ENCODE data around the gene ZCCHC24. TPM values are rescaled to one million over a fixed set of nuclear protein-coding genes. Genes with fewer than 3 reads are reported as not detected.

Gene ZCCHC24
- total RNA-seq, 2 experiments from 2014 or later: 0.52 to 0.69 TPM

DNA sequence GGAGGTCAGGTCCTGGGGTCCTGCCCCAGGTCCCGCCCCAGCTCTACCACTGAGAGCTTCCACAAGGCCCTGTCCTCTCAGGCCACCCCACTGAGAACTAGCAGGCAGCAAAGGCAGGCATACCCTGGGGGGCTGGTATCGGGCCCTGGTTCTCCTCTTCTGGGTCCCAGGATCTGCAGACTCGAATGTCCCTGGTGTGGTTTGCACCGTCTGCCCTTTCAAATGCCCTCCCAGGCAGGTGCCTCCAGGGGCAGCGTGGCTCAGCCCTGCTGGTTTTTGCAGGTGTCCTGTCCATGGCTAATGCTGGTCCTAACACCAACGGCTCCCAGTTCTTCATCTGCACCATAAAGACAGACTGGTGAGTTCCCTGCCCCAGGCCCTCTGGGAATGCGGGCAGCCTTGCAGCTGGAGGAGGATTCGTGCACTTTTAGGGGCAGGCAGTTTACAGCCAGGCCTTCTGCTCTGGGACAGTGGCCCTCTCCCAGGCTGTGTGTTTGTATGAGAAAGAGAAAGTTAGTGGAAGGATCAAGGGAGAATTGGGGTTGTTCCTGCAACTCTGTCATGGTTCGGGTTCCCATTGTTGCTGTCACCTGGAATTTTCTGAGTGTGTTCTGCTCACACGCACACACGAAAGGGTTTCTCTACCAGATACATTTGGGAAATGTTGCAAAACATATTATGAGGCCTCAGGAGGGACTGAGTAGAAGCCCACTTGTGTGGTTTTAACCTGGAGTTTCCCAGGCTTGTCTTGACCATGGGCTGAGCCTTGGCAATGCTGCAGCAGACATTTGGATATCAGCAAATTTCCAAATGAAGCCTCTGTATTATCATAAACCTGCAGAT, 93.2 kb downstream of the ZCCHC24 start:
- H3K9me3 Mint-ChIP-seq: no peaks in the 10 kb centered on the region
- H3K4me3 Mint-ChIP-seq: no peak overlapping the region
- CTCF ChIA-PET: no interaction called here
- H3K36me3 Mint-ChIP-seq (ENCODE audit: low read depth): peaks cover 83% of the 10 kb centered on the region
- H3K4me1 Mint-ChIP-seq (ENCODE audit: low read depth): peaks cover 44% of the 10 kb centered on the region
- DNase-seq: no peak
- intact Hi-C loops (cut with micrococcal nuclease): no loop called here
- no peaks in the 10 kb centered on the region for H3K27me3 Mint-ChIP-seq (ENCODE audit: low read depth)
- no peak overlapping the region for H3K27ac Mint-ChIP-seq

DNA sequence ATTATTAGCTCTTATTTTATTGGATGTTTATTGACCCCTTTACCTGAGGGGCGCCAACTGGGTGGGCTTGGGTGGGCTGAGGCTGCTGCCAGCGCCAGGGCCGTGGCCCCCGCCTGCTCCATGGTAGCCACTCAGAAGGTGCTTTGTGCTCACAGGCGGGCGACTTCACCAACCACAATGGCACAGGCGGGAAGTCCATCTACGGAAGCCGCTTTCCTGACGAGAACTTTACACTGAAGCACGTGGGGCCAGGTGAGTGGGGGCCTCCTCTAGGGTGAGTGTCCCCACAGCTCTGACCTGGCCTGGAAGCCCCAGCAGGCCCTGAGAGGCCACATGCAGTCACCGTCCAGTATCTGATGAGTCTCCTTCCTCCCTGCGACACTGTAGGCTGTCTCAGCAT, 94.1 kb downstream of the ZCCHC24 start:
- no peak overlapping the region for H3K27ac Mint-ChIP-seq
- CTCF ChIA-PET: no interaction called here
- no peak for DNase-seq
- no peak overlapping the region for H3K4me3 Mint-ChIP-seq
- peaks cover 77% of the 10 kb centered on the region for H3K36me3 Mint-ChIP-seq (ENCODE audit: low read depth)
- H3K4me1 Mint-ChIP-seq (ENCODE audit: low read depth): peaks cover 46% of the 10 kb centered on the region
- H3K27me3 Mint-ChIP-seq (ENCODE audit: low read depth): no peaks in the 10 kb centered on the region
- H3K9me3 Mint-ChIP-seq: no peaks in the 10 kb centered on the region
- intact Hi-C loops (cut with micrococcal nuclease): no loop called here

DNA sequence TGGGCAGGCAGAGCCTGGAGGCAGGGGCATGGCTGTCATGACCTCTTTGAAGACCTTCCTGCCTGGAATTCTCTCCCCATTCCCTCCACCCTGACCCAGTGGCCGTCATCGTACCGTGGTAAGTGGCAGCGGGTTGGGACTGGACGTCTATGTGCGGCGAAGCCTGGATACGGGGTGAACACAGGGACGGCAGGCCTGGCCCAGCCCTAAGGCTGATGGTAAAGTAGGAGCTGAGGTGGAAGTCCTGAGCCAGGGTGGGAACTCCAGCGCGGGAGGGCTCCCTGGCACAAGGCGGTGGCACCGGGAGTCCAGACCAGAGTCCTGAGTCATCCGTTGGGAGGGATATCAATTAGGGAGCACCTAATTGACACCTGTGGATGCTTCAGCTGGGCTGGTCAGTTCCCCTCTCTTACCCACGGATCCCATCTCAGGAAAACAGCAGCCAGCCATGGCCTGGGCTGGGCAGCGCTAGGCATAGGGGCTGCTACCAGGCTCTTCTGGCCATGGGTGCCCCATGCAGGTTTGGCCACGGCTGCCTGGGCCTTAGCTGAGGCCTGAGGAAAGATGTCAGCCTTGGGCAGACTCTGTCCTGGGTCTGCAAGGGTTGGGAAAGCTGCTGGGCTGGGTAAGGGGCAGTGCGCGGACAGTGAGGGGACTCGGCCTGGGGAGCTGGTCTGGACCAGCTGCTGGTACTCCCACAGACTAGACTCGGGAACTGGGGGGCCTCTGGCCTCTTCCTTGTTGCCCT, 94.8 kb downstream of the ZCCHC24 start:
- CTCF ChIA-PET: interaction anchor here (0.7 kb wide), 1 partner anchor 24 kb away, joined by 3 read pairs; no protein-coding TSS in a partner anchor
- no peak for DNase-seq
- H3K27ac Mint-ChIP-seq: peak overlapping the region; percentile 53
- intact Hi-C loops (cut with micrococcal nuclease): no loop called here
- peaks cover 70% of the 10 kb centered on the region for H3K36me3 Mint-ChIP-seq (ENCODE audit: low read depth)
- H3K4me1 Mint-ChIP-seq (ENCODE audit: low read depth): peaks cover 49% of the 10 kb centered on the region
- H3K9me3 Mint-ChIP-seq: no peaks in the 10 kb centered on the region
- no peaks in the 10 kb centered on the region for H3K27me3 Mint-ChIP-seq (ENCODE audit: low read depth)
- H3K4me3 Mint-ChIP-seq: no peak overlapping the region

DNA sequence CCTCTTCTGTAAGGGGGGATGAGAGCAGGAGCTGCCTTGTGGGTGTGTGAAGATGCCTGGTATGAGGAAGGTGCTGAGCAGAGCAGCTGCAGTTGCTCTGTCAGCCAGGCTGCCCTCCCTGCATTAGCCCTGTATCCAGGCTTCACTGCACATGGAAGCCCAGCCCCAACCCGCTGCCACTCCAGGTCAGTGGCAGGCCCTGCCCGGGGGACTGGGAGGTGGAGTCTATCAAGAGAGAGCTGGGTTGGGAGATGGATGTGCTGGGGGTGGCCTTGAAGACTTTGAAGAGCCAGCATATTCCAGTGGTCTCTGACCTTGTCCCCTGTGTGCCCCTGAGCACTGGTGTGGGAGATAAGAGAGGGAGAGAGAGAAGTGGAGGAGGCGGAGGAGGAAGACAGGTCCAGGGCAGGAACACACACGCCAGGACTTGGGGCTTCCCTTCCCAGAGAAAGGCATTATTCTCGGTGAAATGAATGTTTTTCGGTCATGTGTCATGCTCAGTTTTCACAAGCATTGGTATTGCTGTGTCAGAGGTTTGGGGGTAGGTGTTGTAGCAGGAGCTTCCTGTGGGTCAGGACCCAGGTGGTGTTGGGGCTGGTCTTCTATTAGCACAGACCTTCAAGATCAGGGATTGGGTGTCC, 95.5 kb downstream of the ZCCHC24 start:
- intact Hi-C loops (cut with micrococcal nuclease): loop anchor here (2.0 kb wide), 1 partner anchor 1047 kb away; no protein-coding TSS in a partner anchor
- peaks cover 64% of the 10 kb centered on the region for H3K36me3 Mint-ChIP-seq (ENCODE audit: low read depth)
- peaks cover 50% of the 10 kb centered on the region for H3K4me1 Mint-ChIP-seq (ENCODE audit: low read depth)

DNA sequence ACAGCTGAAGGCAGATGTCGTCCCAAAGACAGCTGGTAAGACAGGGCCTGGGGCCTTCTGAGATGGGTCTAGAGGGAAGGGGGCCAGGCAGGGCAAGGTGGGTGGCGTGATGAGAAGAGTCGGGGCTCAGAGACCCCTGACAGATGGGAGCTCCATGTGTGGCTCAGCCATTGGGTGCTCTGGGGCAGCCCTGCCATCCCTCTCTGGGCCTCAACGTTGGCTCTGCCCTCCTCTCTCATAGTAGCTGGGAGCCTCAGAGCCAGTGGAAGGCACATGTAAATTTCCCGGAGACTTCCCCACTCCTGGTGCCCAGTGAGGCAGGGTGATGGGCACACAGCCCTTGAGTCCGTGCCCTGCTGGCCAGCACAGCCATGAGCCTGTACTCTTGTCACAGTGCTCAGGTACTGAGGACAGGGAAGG, 96.3 kb downstream of the ZCCHC24 start:
- intact Hi-C loops (cut with micrococcal nuclease): loop anchor here (2.0 kb wide), 1 partner anchor 1046 kb away; no protein-coding TSS in a partner anchor
- peaks cover 56% of the 10 kb centered on the region for H3K36me3 Mint-ChIP-seq (ENCODE audit: low read depth)
- CTCF ChIA-PET: interaction anchor here (1.2 to 2.6 kb wide), 5 partner anchors 25 to 91 kb away, joined by 3 to 20 read pairs (median 3); no protein-coding TSS in a partner anchor
- DNase-seq: no peak
- H3K4me3 Mint-ChIP-seq: peak overlapping the region; percentile 89
- H3K27me3 Mint-ChIP-seq (ENCODE audit: low read depth): no peaks in the 10 kb centered on the region
- no peaks in the 10 kb centered on the region for H3K9me3 Mint-ChIP-seq
- H3K4me1 Mint-ChIP-seq (ENCODE audit: low read depth): peaks cover 47% of the 10 kb centered on the region
- H3K27ac Mint-ChIP-seq: peak overlapping the region; percentile 95

More for the DNA sequence above, 95.5 kb downstream of the ZCCHC24 start:
- peak overlapping the region; percentile 89 for H3K4me3 Mint-ChIP-seq
- no peaks in the 10 kb centered on the region for H3K27me3 Mint-ChIP-seq (ENCODE audit: low read depth)
- CTCF ChIA-PET: interaction anchor here (0.7 kb wide), 1 partner anchor 25 kb away, joined by 3 read pairs; no protein-coding TSS in a partner anchor
- no peaks in the 10 kb centered on the region for H3K9me3 Mint-ChIP-seq
- DNase-seq: no peak
- H3K27ac Mint-ChIP-seq: peak overlapping the region; percentile 53

DNA sequence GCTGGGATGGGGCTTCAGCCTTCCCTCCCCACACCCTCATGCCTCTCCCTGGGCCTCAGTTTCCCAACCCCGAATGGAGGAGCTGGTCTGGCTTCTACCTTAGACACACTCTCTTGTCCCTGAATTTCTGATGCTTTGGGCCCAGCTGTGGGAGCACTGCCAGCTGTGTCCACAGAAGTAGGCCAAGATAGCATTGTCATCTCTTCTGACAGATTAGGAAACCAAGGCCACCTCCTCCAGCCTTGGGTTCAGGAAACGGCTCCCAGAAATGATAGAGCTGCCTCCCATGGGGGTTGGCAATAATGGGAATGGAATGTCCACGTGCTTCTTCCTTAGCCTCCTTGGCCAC, 96.8 kb downstream of the ZCCHC24 start:
- no peak for DNase-seq
- H3K27me3 Mint-ChIP-seq (ENCODE audit: low read depth): no peaks in the 10 kb centered on the region
- no peaks in the 10 kb centered on the region for H3K9me3 Mint-ChIP-seq
- intact Hi-C loops (cut with micrococcal nuclease): loop anchor here (2.0 kb wide), 1 partner anchor 1046 kb away; no protein-coding TSS in a partner anchor
- peaks cover 51% of the 10 kb centered on the region for H3K36me3 Mint-ChIP-seq (ENCODE audit: low read depth)
- CTCF ChIA-PET: interaction anchor here (1.1 to 2.6 kb wide), 7 partner anchors 26 to 97 kb away, joined by 3 to 20 read pairs (median 3); no protein-coding TSS in a partner anchor
- H3K4me1 Mint-ChIP-seq (ENCODE audit: low read depth): peaks cover 42% of the 10 kb centered on the region
- H3K27ac Mint-ChIP-seq: peak overlapping the region; percentile 95
- peak overlapping the region; percentile 89 for H3K4me3 Mint-ChIP-seq

DNA sequence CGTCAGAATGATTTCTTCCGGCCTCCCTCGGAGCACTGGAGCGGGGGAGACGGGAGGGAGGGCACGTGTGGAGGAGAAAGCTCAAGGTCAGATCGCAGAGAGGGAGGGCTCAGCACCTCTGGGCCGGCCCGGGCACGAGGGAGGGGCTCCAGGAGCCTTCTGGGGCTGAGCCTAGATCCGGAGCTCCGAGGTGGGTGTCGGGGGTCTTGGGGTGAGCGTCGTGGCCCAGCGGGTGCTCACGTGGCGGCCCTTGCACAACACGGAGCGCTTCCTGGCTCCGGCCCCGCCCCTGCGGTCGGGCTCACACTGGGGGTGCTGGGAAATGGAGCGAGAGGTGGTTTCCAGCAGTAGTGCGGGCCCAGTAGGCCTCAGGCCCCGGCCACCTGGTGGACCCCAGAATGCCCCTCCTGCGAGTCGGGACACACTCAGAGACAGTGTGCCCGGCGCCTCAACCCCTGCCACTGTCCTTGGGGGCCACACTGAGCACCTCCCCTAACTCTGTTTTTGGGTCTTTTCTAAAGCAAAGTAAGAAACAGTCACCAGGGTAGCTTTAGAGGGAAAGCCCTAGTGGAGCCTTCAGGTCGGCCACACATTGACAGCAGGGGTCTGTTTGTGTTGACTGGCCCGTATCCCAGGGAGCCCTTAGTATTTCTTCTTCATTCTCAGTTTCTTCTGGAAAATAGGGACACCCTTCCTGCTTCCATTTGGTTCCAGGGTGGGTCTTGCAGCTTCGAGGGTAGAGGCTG, 97.4 kb downstream of the ZCCHC24 start:
- Mint-ChIP-seq H3K27ac (peak overlapping the region; percentile 95), H3K27me3 (ENCODE audit: low read depth) (no peaks in the 10 kb centered on the region), H3K36me3 (ENCODE audit: low read depth) (peaks cover 46% of the 10 kb centered on the region), H3K4me3 (peak overlapping the region; percentile 89), H3K4me1 (ENCODE audit: low read depth) (peaks cover 37% of the 10 kb centered on the region), H3K9me3 (no peaks in the 10 kb centered on the region)
- intact Hi-C loops (cut with micrococcal nuclease): loop anchor here (1.0 to 2.0 kb wide), 7 partner anchors 17 to 1045 kb away; partner anchors contain the start of genes ANXA11 and ZCCHC24
- DNase-seq: peak; percentile 90
- CTCF ChIA-PET: interaction anchor here (1.1 to 2.6 kb wide), 10 partner anchors 25 to 97 kb away, joined by 3 to 20 read pairs (median 4); no protein-coding TSS in a partner anchor

DNA sequence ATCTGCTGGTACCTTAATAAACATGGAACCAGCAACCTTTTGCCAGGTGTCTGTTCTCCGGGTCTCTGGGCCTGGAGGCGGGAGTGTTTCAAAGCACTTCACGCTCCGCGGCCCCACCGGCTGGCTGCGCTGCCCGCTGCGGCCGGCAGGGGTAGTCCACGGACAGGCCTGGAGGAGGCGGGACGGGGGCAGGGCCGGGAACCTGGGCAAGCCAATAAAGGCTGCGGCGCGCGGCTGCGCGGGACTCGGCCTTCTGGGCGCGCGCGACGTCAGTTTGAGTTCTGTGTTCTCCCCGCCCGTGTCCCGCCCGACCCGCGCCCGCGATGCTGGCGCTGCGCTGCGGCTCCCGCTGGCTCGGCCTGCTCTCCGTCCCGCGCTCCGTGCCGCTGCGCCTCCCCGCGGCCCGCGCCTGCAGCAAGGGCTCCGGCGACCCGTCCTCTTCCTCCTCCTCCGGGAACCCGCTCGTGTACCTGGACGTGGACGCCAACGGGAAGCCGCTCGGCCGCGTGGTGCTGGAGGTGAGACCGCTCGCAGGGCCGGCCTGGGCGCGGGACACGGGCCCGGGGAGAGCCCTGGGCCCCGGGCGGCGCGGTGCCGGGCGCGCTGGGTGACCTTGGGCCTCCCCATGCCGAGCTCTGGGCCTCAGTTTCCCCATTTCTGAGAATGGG, 98.1 kb downstream of the ZCCHC24 start, which contains the start of gene PPIF:
Gene PPIF, plus strand, starts transcription at position 244 of the 668 bp plus-strand sequence. Its CDS starts 80 bp downstream, at position 324.
- peaks cover 38% of the 10 kb centered on the region for H3K36me3 Mint-ChIP-seq (ENCODE audit: low read depth)
- no peaks in the 10 kb centered on the region for H3K9me3 Mint-ChIP-seq
- peaks cover 36% of the 10 kb centered on the region for H3K4me1 Mint-ChIP-seq (ENCODE audit: low read depth)
- no peaks in the 10 kb centered on the region for H3K27me3 Mint-ChIP-seq (ENCODE audit: low read depth)
- peak; percentile 93 for DNase-seq
- intact Hi-C loops (cut with micrococcal nuclease): loop anchor here (1.0 to 2.0 kb wide), 6 partner anchors 16 to 857 kb away; partner anchors contain the start of genes ANXA11 and ZCCHC24
- peak within 1 kb of the TSS; percentile 89 for H3K4me3 Mint-ChIP-seq
- H3K27ac Mint-ChIP-seq: peak within 1 kb of the TSS; percentile 95
- CTCF ChIA-PET: interaction anchor here (0.6 to 4.6 kb wide), 14 partner anchors 12 to 973 kb away, joined by 3 to 43 read pairs (median 5); no protein-coding TSS in a partner anchor

DNA sequence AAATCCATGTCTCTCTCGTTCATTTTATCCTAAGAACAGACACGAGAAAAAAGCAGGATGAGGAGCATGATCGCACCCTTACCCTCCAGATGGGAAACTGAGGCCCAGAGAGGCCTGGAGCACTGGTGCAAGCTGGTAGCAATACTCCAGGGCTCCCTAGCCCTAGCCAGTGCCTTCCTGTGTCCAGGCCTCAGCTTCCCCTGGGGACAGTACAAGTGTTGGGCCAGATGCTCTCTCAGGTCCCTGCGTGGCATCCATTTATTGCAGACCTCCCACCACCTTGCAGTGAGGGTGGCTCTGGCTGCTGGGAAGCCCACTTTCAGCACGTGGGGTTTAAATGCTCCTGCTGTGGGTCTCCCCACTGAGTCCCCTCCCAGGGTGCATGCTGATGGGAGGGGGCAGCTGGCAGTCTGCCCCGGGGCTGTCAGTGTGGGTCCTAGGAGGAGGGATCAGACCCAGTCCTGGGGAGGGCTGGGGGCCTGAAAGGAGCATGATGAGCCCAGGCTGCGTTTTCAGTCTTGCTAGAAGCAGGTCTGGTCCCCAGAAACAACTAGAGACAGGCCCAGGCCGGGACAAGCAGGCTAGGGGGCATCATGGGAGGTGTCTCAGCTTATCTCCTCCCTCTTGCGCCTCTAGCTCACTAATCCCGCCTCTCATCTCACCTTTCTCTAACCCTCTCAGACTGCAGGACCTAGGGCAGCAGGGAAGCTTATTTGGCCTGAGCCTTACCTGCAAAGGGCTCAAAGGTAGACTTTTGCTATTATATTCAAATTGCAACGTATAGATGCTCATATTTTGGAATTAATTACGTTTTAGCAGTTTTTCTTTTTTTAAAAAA, 98.8 kb downstream of the ZCCHC24 start:
- CTCF ChIA-PET: interaction anchor here (0.6 to 4.6 kb wide), 14 partner anchors 12 to 972 kb away, joined by 3 to 43 read pairs (median 4); no protein-coding TSS in a partner anchor
- no peaks in the 10 kb centered on the region for H3K27me3 Mint-ChIP-seq (ENCODE audit: low read depth)
- peak overlapping the region; percentile 89 for H3K4me3 Mint-ChIP-seq
- intact Hi-C loops (cut with micrococcal nuclease): loop anchor here (1.0 to 2.0 kb wide), 6 partner anchors 15 to 858 kb away; partner anchors contain the start of genes ANXA11 and ZCCHC24
- H3K4me1 Mint-ChIP-seq (ENCODE audit: low read depth): peaks cover 32% of the 10 kb centered on the region
- H3K36me3 Mint-ChIP-seq (ENCODE audit: low read depth): peaks cover 34% of the 10 kb centered on the region
- H3K9me3 Mint-ChIP-seq: no peaks in the 10 kb centered on the region
- DNase-seq: no peak
- peak overlapping the region; percentile 95 for H3K27ac Mint-ChIP-seq

DNA sequence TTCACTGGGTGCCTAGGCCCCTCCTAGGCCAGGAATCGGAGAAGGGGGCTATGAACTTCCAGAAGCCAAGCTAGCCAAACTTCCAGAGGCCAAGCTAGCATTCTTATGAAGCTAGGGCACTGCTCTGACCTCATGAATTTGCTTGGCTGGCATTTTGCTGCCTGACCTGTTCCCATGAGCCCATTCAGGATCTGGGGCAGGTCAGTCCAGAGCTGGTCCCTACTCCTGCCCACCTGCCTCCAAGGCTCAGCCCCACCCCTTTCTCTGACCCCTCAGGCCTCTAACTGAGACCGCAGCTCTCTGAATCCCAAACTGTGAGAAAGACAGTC, 99.4 kb downstream of the ZCCHC24 start:
- intact Hi-C loops (cut with micrococcal nuclease): loop anchor here (2.0 kb wide), 1 partner anchor 859 kb away; the partner anchor contains the start of gene ANXA11
- Mint-ChIP-seq H3K27ac (peak overlapping the region; percentile 30), H3K27me3 (ENCODE audit: low read depth) (no peaks in the 10 kb centered on the region), H3K4me3 (no peak overlapping the region), H3K36me3 (ENCODE audit: low read depth) (peaks cover 29% of the 10 kb centered on the region), H3K4me1 (ENCODE audit: low read depth) (peaks cover 30% of the 10 kb centered on the region), H3K9me3 (no peaks in the 10 kb centered on the region)
- DNase-seq: no peak
- CTCF ChIA-PET: interaction anchor here (0.8 to 4.6 kb wide), 11 partner anchors 11 to 102 kb away, joined by 3 to 43 read pairs (median 4); no protein-coding TSS in a partner anchor

Data from activated naive CD4-positive, alpha-beta T cell treated with anti-CD3 and anti-CD28 coated beads for 36 hours (primary cell).